Measurements from ENCODE around the gene GRIP1.
"Not testable (repeated sequence)": the region's sequence is repeated elsewhere in the genome, so short reads cannot be mapped to it uniquely, and the experiment has no call there.

Gene GRIP1

GRCh38 chr12:66320996-66321395 is 357.9 kb downstream of the GRIP1 start:
- no peak for DNase-seq (ENCODE audit: low spot score)

GRCh38 chr12:66319266-66319954 is 359.5 kb downstream of the GRIP1 start:
- DNase-seq (ENCODE audit: low spot score): no peak

GRCh38 chr12:66314278-66314677 is 364.6 kb downstream of the GRIP1 start:
- no peak for DNase-seq (ENCODE audit: low spot score)

GRCh38 chr12:66312189-66312588 is 366.7 kb downstream of the GRIP1 start:
- DNase-seq (ENCODE audit: low spot score): no peak

- no peak for DNase-seq (ENCODE audit: low spot score)
Measured at GRCh38 chr12:66309606-66310005, 369.3 kb downstream of the GRIP1 start.

GRCh38 chr12:66304296-66304900 is 374.5 kb downstream of the GRIP1 start:
- no peak for DNase-seq (ENCODE audit: low spot score)

GRCh38 chr12:66303316-66303804 is 375.5 kb downstream of the GRIP1 start:
- not testable (repeated sequence) for DNase-seq (ENCODE audit: low spot score)

GRCh38 chr12:66302827-66303169 is 376.1 kb downstream of the GRIP1 start:
- DNase-seq (ENCODE audit: low spot score): no peak

- DNase-seq (ENCODE audit: low spot score): peak; percentile 94
Measured at GRCh38 chr12:66301944-66302826, 376.7 kb downstream of the GRIP1 start, which contains the start of gene HELB. Gene HELB, plus strand, starts transcription at chr12:66302493. Its CDS starts 111 bp downstream, at chr12:66302604.

GRCh38 chr12:66297923-66298322 is 381.0 kb downstream of the GRIP1 start:
- no peak for DNase-seq (ENCODE audit: low spot score)

Measured in globus pallidus (tissue), 1 donor.